ENCODE results near the gene CD38.

The CD38 gene

GRCh38 chr4:15884666-15885065 is 106.5 kb downstream of the CD38 start:
- no peak for TF ChIP-seq CTCF (conservative IDR thresholded peaks at IDR 0.05)

GRCh38 chr4:15885422-15885821 is 107.3 kb downstream of the CD38 start:
- H3K27ac ChIP-seq = no peak overlapping the region
- TF ChIP-seq CTCF (conservative IDR thresholded peaks at IDR 0.05) = no peak

More at GRCh38 chr4:15884666-15885065, 106.5 kb downstream of the CD38 start:
- H3K27ac ChIP-seq = no peak overlapping the region

GRCh38 chr4:15888515-15888914 is 110.4 kb downstream of the CD38 start:
- H3K27ac ChIP-seq = no peak overlapping the region
- TF ChIP-seq CTCF (conservative IDR thresholded peaks at IDR 0.05) = no peak

DNA sequence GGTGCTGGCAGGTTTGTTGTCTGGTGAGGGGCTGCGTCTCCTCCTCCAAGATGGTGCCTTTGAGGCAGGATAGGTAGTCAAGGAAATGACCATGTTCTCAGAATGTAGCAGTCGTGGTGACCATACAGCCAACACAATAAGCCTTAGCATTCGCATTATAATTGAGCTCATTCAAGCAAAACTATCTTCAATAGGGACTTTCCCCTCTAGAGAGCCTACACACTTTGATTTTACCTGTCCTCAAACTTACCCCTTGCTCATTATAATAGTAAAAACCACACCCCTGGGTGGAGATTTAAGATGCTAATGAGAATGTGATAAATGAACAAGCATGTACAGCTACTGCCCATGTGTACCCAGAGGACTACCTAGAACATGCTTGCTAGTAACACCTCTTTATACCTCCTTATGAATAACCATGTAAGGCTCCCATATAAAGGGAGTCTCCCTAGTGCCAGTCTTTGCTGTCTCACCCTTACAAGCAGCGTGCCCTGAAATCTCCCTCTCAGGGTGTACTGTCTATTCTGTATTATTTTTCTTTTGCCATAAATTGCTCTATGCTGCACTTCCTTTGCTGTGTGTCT is 112.2 kb downstream of the CD38 start:
- TF ChIP-seq CTCF (conservative IDR thresholded peaks at IDR 0.05) = no peak
- H3K27ac ChIP-seq = no peak overlapping the region

- no peak for TF ChIP-seq CTCF (conservative IDR thresholded peaks at IDR 0.05)
- no peak overlapping the region for H3K27ac ChIP-seq
These were observed 113.2 kb downstream of the CD38 start for GRCh38 chr4:15891312-15891711.

- no peak for TF ChIP-seq CTCF (conservative IDR thresholded peaks at IDR 0.05)
- no peak overlapping the region for H3K27ac ChIP-seq
These were observed 115.8 kb downstream of the CD38 start for GRCh38 chr4:15893962-15894361.

GRCh38 chr4:15894393-15894792 is 116.3 kb downstream of the CD38 start:
- TF ChIP-seq CTCF (conservative IDR thresholded peaks at IDR 0.05) = no peak
- no peak overlapping the region for H3K27ac ChIP-seq
